HL-60/S4 treated with retinoic acid at 250 ng/mL for 4 days and 3 days (cell line): ENCODE measurements around the gene EYS.
"Not testable (repeated sequence)": the region's sequence is repeated elsewhere in the genome, so short reads cannot be mapped to it uniquely, and the experiment has no call there.

Experiments used
- in situ Hi-C: fragments of 300-500 bp; cut with MboI; formaldehyde crosslinking; loops from 2 replicates; pipeline ENCODE4 v1.7.0; 2022; ENCODE audit warnings: low sequenced_read_pairs

EYS gene

GRCh38 chr6:63813566-63814120 is 1893.4 kb downstream of the EYS start:
- in situ Hi-C loops, result no loop called here

DNA sequence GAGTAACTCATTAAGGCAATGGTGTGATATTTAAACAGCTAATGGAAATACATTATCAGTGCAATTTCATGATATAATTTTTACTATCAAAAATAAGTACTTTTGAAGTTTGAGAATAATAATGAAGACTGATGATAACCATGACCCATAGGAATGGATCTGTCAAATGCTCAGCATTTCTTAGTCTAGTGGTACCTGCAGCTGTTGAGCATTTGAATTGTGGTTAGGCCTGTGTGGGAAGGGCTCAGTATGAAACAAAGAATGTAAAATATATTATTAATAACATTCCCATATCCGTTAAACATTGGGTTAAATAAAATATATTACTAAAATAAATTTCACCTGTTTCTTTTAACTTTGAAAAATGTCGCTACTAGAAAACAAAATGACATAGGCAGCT is 1898.5 kb downstream of the EYS start:
- in situ Hi-C loops, result no loop called here

DNA sequence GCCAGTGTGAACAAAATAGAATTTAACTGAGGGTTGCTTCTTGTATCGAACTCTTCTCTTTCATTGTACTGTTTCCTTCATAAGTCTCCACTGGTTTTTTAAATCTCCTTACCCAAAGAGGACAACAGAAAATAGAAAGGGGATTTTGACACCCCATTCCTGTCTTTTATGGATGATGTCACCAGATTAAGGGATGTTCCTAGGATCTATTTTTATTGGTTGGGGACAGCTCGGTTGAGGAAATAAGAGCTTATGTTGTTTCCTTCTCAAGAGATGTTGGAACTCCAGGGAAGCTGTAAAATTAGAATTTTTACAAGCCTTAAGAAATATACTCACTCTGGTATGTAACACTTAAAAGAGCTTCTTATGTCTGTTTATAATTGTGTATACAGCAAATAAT is 1900.0 kb downstream of the EYS start:
- in situ Hi-C loops, result no loop called here

- in situ Hi-C loops, result no loop called here
These were observed 1900.5 kb downstream of the EYS start for GRCh38 chr6:63806573-63806913.

DNA sequence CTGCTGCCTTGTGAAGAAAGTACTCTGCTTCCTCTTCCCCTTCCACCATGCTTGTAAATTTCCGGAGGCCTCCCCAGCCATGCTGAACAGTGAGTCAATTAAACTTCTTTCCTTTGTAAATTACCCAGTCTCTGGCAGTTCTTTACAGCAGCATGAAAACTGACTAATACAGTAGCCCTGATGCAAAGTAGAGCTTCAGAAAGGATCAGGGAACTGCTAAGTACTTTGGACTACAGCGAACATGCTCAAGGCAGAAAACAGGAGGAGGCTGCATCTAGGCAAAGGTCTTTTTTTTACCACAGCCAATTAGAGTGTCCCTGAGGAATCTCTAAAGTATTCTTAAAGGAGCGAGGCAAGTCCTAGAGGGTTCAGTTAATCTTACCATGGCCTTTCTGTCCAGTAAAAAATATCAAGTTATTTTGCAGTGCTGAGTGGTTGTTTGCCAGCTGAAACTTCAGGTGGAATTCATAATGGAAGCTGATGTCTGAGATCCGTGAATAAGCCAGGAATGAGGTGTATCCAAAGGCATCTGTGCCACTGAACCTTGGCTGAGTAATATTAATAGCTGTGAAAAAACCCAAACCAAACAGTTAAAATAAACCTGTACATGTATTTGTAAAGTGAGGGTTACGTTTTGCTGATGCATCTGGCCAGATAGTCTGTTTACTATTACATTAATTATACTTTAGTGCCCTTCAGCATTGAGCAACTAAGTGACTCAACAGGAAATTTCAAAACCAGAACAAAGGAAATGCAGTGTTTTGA is 1901.0 kb downstream of the EYS start:
- in situ Hi-C loops, result no loop called here

DNA sequence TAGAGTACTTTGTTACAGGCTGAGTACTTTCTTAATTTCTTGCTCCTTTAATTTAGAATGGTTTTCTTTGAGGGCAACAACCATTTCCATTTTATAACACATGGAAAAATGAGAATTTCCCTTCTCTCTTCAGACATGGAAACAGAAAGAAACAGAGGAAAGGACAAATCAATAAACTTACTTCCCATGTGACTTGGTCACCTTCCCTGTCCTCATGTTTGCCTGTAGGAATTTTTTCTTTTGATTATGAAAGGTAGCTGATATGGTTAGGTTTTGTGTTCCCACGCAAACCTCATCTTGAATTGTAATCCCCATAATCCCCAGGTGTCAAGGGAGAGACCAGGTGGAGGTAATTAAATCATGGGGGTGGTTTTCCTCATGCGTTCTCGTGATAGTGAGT is 1901.7 kb downstream of the EYS start:
- in situ Hi-C loops, result no loop called here

DNA sequence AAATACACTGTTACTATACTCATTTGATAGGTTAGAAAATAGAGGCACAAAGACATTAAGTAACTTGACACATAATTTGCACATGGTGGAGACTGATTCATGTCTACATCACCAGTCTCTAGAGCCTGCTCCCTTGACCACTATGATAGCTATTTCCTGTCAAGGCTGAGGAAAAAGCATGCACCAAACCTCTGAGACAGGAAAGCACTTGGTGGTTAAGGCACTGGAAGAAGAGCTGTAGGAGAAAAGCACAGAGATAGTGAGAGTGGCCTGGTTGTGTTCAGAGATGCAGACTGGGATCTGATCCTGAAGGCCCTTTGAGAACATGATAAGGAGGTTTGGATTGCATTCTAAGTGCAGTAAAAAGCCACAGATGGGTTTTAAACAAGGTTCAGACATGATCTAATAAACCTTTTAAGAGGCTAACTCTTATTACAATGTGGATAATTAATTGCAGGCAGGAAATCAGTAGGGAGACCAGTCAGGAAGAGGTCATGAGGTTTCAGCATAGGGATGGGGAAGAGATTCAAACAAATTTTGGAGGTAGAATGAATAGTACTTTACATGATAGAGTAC is 1902.6 kb downstream of the EYS start:
- in situ Hi-C loops, result no loop called here

- in situ Hi-C loops, result no loop called here
These were observed 1903.7 kb downstream of the EYS start for GRCh38 chr6:63803371-63803770.

DNA sequence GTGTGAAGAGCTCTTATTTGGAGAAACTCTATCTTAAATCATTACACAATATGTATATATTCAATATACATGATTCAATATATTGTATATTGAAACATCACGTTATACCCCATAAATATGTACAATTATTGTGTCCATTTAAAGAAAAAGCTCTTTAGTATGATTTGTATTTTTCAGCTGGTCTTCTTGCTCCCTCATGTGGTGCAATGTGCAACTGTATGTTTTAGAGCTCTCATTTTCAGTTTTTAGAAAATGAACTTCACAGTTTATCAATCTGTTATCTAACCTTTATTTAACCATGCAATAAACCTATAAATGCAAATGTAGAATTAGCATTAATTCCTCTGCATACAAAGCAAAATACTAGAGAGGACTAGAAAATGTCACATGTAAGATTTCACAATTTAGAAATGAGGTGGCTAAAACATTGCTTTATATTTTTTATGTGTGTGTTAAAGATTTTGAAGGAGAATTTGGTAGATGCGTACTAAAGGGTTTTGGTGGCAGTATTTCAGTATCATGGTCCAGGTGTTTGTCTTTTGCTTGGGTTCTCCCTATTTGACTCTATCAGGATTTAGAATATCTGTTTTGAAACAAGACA is 1904.3 kb downstream of the EYS start:
- in situ Hi-C loops, result no loop called here

- in situ Hi-C loops, result not testable (repeated sequence)
These were observed 1906.6 kb downstream of the EYS start for GRCh38 chr6:63800386-63800785.

DNA sequence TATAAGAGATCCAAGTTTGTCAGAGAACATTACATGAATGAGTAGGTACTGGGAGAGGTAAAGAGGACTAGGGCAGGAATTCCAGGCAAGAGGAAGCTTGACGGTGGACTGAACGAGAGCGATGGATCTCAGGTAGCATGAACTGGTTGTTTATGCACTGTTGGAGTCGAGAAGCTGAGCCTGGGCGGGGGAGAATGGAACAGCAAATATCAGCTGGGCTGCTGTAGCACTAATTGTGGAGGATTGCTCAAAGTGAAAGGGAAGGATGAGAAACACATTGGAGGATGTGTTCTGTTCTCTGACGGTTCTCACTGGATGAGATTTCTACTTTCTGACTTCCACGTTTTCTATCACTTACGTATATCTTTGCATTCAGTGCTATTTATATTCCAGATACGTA is 1907.2 kb downstream of the EYS start:
- in situ Hi-C loops, result no loop called here

DNA sequence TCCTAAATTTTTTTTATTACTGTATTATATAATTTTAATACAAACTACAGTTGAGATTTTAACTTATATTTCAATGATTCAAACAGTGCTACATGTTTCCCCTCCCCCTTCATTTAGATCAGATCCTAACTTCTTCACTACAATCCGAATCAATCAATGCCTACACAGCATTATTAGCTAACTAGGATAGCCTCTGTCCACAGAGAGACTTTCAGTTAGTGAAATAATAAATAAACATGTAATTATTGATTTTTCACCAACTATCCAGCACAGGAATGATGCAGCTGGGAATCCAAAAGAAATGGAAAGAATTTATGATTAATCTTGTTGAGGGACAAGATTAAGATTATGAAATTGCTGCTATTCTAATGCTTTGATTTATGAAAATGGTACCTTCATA is 1907.7 kb downstream of the EYS start:
- in situ Hi-C loops, result no loop called here

DNA sequence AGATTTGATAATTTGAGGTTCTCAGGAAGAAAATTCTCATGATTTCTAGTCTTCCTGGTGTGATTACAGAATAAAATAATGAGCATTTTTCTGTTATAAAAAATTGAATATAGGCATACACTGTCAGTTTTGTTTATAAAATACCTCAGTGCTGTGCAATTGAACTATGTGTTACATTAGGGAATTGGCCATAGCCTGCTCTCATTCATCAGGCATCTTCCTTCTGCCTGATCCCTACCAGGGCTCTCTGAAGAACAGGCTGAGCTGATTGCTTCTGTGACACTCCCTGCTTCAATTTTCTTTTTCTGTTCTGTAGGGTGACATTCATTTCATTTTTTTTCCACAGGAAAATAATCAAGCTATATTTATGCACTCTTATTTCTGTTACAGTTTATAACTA is 1908.6 kb downstream of the EYS start:
- in situ Hi-C loops, result no loop called here

DNA sequence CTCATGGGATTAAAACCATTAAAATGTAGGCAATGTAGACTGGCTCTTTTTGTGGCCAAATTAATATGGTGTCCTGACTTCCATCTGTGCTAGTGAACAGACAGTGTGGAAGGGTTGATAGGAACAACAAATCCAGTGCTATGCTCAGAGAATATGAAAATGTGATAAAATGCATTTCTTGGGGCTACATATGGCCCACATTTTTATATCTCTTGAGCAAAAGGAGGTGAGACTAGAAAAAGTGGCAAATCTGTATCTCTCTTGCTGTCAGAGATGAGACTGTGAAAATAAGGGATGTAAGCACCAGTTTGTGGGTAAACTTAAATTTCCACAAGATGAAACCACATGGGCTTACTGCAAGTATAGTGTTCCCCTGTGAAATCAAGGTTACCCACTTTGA is 1909.3 kb downstream of the EYS start:
- in situ Hi-C loops, result no loop called here

- in situ Hi-C loops, result no loop called here
These were observed 1911.2 kb downstream of the EYS start for GRCh38 chr6:63795826-63796225.

- in situ Hi-C loops, result no loop called here
These were observed 1912.0 kb downstream of the EYS start for GRCh38 chr6:63795006-63795405.

DNA sequence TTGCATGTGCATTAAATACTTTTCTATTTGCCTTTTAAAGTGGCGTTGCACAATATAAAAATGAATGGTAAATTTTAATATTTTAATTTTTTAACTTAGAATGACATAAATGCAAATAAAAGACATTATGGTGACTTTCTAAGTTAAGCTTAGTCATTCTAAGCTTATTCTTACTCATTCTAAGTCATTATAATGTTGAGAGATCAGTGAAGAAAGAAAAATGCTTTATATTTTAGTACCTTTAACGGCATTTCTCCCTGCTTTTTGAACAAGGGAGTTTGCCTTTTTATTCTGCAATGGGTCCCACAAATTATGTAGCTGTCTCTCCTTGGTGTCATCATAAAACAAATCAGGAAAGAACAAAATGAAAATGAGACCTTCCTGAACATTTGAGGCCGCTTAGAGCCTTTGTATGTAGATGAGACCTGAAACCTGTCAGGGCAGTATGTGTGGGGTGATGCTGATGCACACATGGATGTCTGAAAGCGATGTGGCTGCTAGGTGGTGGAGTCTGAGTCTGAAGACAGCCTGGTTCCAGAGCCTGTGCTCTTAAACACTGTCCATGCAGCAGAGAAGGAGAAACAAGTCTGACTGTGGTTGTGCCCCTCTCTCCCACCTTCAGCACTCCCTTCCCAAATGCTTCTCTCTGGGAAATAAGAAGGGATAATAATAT is 1913.4 kb downstream of the EYS start:
- in situ Hi-C loops, result no loop called here

GRCh38 chr6:63792736-63793464 is 1914.1 kb downstream of the EYS start:
- in situ Hi-C loops, result no loop called here

DNA sequence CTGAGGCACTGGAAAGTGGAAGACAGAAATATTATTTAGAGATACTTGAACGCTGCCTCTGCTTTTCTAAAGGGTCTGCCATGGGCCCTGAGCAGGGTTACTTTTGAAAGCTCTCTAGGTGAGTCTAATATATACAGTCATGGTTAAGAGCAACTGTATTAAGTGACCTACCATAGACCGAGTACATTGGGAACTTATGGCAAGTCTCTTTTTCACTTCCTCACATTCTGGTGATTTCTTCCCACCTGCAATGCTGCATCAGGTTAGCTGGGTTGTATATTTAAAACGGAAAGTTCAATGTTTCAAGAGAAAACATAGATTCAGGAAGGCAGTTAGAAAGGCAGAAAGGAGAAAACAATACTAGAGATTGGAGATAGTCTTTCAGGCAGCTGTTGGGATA is 1916.7 kb downstream of the EYS start:
- in situ Hi-C loops, result no loop called here

DNA sequence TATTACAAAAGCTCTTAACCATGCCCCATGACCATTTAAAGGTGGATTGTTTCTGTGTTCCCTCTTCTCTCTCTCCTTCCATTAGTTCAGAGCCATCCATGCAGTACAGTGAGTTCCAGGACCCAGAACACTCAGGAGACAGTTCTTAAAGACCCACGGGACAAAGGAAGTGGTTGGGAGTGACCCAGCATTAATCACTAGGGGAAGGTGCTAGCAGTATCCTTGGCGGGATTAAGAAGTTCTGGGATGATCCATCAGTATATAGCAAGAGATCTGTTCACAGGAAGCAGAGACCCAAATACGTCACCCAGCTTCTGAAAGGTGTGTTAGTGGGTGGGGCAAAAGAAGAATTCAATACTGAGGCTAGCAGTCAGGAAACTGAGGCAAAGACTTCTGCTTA is 1917.3 kb downstream of the EYS start:
- in situ Hi-C loops, result no loop called here

DNA sequence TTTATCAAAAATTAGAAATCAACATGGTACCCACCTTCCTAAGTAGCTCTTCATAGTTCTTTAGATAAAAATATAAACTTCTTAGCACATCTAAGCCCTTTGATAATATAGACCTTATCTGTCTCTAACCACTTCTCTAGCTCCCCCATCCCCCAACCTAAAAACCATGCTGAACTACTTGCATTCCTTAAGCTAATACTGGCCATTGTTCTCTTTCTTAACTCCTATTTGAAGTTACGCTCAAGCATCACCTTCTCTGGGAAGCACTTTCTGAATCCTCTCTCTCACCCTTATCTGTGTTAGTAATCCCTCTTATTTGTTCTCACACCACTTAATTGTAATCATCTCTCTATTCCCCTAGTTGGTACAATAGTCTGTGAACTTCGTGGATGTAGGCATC is 1918.5 kb downstream of the EYS start:
- in situ Hi-C loops, result no loop called here
